ENCODE measurements around the gene RPTOR.

Gene RPTOR

DNA sequence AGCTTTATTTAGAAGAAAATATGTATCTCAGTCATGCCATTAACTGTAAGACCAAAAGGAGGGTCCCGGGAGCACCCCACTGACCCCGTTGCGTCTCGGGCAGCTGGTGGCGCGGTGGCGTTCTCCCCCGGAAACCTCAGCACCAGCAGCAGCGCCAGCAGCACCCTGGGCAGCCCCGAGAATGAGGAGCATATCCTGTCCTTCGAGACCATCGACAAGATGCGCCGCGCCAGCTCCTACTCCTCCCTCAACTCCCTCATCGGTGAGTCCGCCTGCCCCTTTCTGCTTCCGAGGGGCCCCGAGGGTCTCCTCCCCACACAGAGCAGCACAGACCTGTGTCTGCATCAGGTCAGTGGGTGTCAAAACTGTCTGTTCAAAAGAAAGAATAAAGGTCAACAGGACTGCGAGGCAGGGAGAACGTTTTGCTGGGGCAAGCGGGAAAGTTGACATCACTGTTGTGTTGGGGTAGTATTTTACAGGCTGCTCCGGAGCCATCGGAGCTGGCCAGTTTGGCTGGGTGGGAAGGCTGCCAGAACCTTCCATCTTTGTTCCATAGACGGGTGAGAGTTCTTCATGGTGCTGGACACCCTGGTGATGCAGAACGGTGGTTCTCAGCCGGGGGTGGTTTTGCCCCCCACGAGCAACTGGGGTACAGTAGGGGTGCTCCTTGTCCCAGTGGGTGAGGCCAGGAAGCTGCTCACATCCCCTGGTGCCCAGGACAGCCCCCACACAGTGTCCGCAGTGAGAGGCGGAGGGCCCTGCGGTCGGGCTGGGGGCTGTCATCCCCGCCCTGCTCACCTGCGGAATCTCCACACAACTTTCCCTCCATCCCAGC, 349.2 kb downstream of the RPTOR start:
- no peak for DNase-seq (ENCODE audit: extremely low read depth in 1 of 2, low read depth in 1 of 2)

DNA sequence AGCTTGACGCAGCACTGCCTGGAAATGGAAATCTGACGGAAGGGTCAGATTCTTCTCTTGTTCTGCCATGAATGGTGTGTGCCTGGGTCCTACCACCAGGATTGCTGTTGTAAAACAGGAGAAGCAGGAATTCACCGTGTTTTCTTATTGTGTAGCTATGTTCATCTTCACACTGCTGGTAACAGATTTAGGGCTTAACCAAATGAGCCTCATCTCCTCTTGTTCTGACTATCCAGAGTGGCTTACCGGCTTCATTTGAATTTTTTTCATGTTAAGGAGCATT, 349.7 kb downstream of the RPTOR start:
- DNase-seq (ENCODE audit: extremely low read depth in 1 of 2, low read depth in 1 of 2): no peak

DNA sequence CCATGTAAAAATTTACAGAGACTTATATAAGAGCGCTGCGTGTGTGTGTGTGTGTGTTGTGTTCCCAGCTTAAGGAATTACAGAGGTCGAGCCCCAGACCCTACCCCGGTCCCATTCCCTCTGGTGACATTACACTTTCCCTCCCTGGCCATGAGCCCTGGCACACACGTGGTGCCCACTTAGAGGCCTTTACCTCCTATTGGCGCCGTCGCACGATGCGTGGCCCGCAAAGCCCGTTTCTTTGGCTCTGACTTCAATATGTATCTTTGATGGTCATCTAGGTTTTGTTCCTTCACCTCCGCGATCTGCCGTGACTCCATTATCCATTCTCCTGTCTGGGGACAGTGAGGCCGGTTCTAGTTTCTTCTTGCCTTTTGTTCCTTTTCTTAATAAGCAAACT, 350.1 kb downstream of the RPTOR start:
- DNase-seq (ENCODE audit: extremely low read depth in 1 of 2, low read depth in 1 of 2): no peak

DNA sequence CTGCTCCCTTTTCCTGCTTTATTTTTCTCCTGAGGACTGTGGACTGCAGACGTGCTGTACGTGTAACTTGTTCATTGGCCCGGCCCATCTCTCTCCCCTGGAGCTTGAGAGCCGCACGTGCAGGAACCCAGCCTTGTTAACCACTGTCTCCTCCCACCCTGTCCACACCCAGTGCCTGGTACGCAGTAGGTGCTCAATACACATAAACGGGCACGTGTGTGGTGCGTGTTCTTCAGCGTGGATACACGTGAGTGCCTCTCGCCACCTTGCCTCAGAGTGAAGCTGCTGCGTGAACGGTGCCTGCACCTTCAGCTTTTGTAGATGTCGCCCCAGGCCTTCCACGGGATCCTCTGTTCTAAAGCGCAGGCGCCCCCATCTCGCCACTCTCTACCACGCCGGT, 350.7 kb downstream of the RPTOR start:
- DNase-seq (ENCODE audit: extremely low read depth in 1 of 2, low read depth in 1 of 2): no peak

DNA sequence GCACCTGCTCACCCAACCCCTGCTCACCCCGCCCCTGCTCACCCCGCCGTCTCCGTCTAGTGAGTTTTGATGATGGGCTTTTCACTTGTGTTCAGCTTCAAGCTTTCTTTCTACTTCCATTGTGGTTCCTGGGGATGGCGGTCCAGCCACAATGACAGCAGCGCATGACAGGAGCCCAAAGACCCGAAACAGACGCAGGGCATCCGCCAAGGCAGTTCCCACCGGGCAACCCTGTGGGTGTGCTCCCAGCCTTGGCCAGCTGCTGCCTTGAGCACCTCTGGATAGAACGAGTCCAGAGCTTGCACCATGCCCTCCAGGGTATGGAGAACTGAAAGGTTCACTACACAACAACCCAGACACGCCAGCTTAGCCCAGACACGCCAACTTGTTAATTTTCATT, 354.1 kb downstream of the RPTOR start:
- no peak for DNase-seq (ENCODE audit: extremely low read depth in 1 of 2, low read depth in 1 of 2)

DNA sequence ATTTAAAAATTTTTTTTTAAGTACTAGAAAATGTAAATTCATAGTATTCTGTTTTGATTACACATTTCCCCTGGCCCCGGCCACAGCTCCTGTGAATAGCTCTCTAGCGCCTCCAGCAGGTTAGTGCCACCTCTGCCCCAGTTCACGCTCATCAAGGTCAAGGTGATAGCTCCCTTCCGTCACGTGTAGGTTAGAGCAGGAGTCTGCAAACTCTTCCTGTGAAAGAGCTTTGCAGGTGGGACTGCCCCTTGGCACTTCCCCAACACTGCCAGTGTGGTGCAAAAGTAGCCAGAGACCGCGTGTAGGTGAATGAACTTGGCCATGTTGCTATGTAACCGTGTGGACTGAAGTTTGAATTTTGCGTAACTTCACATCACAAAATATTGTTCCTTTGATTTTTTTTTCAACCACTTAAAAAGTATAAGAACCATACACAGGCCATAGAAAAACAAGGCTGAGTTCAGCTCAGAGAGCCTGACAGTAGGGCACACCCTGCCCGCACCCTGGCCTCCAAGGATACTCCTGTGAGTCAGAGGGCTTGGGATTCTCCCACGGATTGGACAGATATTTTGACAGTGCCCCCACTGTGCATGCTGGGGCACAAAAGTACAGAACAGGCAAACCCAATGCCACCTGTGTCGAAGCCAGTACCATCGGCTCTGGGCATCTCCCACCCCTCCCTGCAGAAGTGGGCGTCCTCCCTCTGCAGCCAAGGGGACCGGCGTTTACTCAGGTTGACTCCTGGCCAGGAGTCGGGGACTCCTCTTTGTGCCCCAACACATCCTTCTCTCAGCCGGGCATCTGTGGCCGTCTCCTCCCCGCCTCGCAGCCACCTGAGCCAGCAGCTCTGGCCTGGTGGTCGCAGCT, 355.0 kb downstream of the RPTOR start:
- DNase-seq (ENCODE audit: extremely low read depth in 1 of 2, low read depth in 1 of 2): peak; percentile 48 to 64

DNA sequence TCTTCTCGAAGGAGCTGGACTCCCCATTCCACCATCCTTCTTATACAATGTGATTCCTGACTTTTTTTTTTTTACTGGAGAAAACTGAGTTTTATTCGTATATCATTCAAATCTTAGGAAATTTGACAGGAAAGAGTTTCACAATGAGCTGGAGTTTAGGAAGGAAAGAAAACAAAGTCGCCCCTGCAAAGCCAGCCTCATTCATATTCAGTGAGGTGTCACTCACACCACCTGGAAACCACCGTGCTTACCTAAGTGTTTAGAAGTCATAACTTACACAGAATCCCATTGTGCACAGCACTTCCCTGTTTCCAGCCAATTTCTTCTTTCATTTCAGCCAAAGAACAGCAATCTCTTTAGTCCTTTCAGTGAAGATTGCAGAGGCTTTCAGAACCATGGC, 356.7 kb downstream of the RPTOR start:
- no peak for DNase-seq (ENCODE audit: extremely low read depth in 1 of 2, low read depth in 1 of 2)

DNA sequence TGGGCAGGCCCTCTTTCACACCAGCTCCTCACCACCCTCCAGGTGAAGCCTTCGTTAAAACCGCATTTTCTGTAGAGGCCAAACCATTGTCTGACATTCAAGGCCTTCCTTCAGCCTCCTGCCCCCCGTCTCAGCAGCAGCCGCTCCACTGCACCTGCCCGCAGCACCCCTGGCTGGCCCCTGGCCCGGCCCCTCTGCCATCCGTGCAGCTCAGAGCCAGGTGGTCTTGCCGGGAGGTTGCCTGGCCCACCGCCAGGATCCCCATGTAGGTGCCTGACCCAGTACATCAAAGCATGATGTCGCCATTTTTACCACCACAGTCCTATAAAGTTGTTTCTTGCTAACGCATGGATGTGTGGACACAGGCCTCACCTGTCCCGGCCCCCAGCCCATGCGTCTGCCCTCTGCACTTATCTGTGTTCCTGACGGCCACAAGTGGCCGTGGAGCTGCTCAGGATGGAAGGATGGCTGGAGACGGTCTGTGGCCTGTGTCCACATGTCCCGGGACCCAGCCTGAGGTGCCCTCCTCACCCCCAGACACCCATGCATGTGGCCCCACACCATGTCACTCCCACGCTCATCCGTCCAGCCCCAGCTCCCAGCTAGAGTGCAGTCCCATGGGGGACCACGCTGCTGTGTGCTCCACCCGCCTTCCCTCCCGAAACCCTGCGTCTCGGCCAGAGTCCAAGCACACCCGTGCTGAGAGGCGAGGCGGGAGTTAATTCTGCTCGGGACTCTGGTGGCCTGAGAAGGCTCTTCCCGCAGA, 357.7 kb downstream of the RPTOR start:
- DNase-seq (ENCODE audit: extremely low read depth in 1 of 2, low read depth in 1 of 2): no peak

DNA sequence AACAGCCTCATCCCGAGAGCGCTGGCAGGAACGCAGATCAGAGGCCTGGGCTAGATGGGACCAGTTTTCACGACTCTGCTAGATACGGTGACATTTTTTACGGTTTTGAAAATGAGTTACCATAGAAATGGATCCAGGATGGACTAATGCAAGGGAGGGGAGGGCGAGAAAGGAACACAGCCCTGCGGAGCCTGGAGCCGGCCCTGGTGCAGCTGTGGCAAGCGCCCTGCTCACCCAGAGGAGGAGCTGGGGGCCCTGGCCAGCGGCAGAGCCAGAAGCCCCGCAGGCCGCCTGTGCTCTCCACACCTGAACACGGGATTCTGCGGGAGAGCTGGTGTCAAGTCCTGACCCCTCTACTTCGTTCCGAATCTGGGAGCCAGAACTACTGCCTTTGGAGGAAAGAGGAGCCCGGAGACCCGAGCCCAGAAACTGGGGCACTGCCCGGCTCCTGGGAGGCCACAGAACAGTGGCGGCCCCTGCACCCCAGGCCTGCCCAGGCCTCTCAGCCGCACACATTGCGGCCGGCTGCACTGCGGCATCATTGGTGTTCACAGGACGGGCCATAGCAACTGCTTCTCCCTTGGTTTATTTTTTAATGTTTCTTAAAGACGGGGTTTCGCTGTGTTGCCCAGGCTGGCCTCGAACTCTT, 358.4 kb downstream of the RPTOR start:
- DNase-seq (ENCODE audit: extremely low read depth in 1 of 2, low read depth in 1 of 2): no peak

DNA sequence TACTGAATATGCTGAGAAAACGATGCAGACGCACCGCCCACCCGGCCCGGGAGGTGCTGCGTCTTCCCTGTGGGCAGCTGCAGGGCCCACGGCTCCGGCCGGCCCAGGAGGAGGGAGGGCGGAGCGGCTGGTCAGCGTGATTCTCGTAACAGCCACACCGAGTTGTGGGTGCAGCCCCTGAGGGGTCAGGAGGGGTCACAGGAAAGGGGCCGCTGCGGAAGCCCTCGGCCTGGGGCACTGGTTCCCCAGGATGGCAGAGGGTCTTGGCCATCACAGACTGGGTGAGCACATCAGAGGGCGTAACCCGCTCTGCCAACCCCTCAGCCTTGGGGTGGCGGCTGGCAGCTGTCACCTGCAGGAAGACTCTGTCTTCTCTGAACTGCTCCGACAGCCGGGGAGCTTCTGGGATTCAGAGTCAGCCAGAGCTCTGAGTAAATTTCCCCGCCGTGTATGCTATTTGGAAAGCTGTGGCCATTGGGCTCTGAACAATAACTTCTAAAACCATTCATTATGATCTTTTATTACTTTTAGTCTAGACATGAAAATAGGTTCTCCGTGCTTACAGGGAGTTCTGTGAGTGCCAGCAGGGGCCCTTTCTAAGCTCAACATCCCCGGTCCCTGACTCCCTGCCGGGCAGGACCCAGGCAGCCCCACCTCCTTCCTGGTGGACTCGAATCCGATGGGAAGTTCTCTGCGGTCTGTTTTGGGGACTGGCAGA, 359.6 kb downstream of the RPTOR start:
- DNase-seq (ENCODE audit: extremely low read depth in 1 of 2, low read depth in 1 of 2): no peak

DNA sequence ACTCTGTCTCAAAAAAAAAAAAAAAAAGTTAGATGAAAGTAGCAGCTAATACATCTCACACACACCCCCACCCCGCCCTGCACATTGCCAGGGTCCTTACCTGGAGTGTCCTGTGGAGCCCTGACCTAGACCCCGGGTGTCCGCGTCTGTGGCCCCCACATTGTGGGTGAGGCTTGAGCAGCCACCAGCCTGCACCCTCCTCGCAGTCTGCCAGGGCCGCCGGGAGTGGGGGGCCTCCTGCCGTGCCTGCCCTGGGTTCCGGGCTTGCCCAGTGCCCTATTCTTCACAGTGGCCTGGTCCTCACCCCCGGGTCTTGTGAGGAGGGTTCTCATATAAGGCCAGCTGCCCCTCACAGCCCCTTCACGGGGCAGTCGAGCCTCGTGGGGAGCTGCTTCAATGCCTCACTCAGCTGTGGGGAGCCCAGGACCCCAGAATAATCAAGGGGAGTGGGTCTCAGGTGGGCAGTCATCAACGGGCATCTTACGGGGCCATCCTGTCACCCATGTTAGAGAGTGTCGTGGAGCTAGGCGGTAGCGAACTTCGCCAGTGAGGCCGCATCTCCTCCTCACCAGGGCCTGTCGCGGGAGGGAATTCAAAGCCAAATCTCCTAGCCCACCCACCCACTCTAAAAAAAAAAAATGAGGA, 361.1 kb downstream of the RPTOR start:
- no peak for DNase-seq (ENCODE audit: extremely low read depth in 1 of 2, low read depth in 1 of 2)

DNA sequence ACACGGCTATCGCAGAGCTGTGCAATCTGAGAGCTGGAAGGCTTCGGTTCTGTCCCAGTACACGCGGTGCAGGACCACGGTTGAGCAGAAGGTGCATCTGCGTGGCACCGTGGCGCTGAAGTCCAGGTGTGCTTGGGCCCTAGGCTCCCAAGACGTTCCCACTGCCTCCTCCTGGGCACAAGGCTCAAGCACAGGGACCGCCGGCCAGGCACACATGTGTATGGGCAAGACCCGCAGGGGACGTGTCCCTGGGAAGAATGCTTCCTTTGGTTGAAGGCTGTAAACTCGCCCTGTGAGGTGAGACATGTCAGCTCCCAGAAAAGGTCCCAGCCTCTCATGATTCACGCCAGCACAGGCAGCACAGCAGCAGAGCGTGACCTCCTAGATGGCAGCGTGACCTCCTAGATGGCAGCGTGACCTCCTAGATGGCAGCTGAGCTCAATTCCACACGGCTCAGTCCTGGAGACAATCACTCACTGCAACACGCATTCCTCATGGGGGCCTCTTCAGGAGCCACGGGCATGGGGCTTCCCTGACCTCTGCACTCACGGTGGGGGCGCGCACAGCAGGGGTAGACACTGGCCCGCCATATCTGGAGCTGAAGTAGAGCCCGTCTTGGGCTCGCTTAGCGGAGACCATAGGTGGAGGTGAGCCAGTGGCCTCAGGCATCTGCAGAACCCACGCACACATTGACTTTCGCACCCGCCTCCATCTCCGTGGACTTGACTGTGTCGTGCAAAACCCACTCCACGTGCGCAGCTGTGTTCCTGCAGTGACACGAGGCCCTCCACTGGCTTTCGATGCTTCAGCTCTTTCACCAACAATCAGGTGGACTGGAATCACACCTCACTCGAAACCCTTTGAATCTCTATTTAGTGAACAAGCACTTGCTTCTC, 362.0 kb downstream of the RPTOR start:
- DNase-seq (ENCODE audit: extremely low read depth in 1 of 2, low read depth in 1 of 2): no peak

DNA sequence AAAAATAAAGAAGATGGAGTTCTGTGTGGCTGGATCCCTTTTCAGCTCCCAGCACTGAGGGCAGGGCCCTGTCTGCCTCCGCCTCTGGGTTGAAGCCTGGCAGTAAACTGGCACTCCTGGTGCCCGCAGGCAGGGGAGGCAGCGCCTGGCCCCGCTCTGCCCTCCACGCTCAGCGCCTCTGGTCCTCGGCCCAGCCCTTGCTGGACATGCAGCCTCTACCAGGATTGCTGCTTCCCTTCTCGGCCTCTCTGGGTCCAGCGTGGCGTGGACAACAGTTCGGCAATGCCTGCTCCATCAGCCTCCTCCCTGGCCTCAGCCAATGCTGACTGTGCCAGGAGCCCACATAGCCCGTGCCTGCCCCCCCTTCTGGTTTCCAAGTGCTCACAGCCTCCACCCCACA, 362.6 kb downstream of the RPTOR start:
- DNase-seq (ENCODE audit: extremely low read depth in 1 of 2, low read depth in 1 of 2): no peak

DNA sequence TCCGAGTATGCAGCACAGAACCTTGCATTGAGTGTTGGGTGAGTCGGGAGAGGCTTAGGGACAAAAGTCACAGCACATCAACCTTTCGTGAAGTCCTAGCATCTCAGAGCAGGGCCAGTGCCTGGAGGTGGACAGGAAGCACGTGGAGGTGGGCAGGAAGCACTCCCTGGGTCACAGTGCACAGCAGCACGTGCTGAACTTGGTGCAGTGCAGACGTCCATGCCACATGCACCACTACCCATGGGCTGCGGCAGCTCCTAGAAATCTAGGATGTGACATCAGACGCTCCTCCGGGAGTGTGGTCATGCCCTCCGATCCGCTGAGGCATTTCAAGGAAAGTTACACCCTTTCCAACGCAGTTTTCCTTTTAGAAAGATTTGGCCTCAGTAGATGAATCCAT, 363.6 kb downstream of the RPTOR start:
- DNase-seq (ENCODE audit: extremely low read depth in 1 of 2, low read depth in 1 of 2): no peak

DNA sequence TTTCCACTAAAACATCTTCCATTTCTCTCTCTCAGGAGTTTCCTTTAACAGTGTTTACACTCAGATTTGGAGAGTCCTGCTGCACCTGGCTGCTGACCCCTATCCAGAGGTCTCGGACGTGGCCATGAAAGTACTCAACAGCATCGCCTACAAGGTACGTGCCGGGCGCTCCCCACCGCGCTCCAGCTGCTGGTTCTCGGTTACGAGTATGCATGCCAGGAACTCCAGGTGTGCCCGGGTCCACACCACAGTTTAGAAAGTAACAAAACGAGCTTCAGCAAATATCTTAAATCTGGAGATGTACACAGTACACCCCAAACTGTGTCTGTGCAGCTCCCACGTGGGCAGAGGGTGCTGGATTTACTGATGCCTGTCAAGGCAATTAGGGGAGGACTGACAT, 364.1 kb downstream of the RPTOR start:
- no peak for DNase-seq (ENCODE audit: extremely low read depth in 1 of 2, low read depth in 1 of 2)

DNA sequence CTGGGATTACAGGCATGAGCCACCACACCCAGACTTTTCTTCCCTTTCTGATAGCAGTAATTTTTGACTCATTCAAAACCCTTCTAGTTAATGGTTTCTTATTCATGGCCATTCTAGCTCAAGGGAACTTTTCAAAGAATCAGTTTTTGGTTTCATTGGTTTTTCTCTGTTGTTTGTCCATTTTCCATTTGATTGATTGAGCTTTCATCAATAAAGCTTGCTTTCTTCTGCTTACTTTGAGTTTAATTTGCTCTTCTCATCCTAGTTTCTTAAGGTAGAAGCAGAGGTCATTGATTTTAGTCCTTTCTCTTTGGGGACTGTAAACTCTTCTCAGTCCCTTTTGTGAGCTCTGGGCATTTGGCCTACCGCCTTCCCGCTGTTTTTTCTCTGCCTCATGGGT, 365.0 kb downstream of the RPTOR start:
- no peak for DNase-seq (ENCODE audit: extremely low read depth in 1 of 2, low read depth in 1 of 2)

DNA sequence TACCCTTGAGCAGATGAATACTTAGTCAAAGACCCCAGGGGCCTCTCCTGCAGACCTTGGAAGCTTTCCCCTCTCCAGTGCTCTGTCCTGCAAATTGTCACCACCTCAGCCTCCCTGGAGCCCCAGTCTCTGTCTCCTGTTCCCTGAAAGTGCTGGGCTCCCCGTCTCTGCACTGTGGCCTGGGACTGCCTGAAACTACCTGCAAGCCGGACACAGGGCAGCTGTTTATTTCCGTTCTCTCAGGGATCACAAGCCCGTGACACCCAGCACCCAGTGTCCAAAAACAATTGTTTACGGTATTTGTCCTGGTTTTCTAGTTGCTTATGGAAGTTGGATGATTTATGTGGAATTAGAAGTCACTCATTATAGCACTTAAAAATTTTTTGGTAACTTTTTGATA, 365.4 kb downstream of the RPTOR start:
- DNase-seq (ENCODE audit: extremely low read depth in 1 of 2, low read depth in 1 of 2): no peak

DNA sequence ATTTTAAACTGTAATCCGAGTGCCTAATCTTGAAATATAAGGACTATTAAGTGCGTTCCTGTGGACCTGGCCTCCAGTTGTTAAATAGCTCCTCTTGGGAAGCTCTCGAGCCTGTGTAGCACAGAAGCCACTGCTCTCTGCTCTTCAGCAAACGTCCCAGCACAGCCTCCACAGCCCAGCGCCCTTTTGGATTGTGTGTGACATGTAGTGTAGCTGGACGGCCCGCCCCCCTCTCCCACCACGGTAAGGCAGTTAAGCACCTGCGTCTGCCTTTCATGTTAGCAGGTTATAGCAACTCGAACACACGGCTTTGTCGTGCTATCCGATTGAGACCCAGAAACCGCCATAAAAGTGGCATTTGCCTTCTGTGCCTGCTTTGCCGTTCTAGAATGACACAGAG, 367.8 kb downstream of the RPTOR start:
- no peak for DNase-seq (ENCODE audit: extremely low read depth in 1 of 2, low read depth in 1 of 2)

All from activated CD8-positive, alpha-beta memory T cell treated with anti-CD3 and anti-CD28 coated beads for 1 hour (primary cell).